Measurements from ENCODE around the gene COLGALT1.

The COLGALT1 gene

GRCh38 chr19:17602217-17602616 lies 46.8 kb downstream of the COLGALT1 start:
- DNase-seq = no peak

GRCh38 chr19:17602872-17603510 lies 47.5 kb downstream of the COLGALT1 start:
- peak; percentile 46 to 70 (median 54) for DNase-seq

- DNase-seq = no peak
Measured at GRCh38 chr19:17604372-17605025, 49.0 kb downstream of the COLGALT1 start.

- no peak for DNase-seq
Measured at GRCh38 chr19:17605117-17605516, 49.7 kb downstream of the COLGALT1 start.

- peak; percentile 90 to 96 (median 93) for DNase-seq
Measured at GRCh38 chr19:17605761-17606589, 50.5 kb downstream of the COLGALT1 start.

- DNase-seq = no peak
Measured at GRCh38 chr19:17606590-17607185, 51.2 kb downstream of the COLGALT1 start.

GRCh38 chr19:17607936-17608335 lies 52.5 kb downstream of the COLGALT1 start:
- no peak for DNase-seq

GRCh38 chr19:17610384-17610783 lies 54.9 kb downstream of the COLGALT1 start:
- DNase-seq = peak in 3 of 4 experiments; percentile 23 to 55 (median 54)

- no peak for DNase-seq
Measured at GRCh38 chr19:17611462-17612244, 56.2 kb downstream of the COLGALT1 start.

GRCh38 chr19:17614476-17614875 lies 59.0 kb downstream of the COLGALT1 start:
- no peak for DNase-seq

- no peak for DNase-seq
Measured at GRCh38 chr19:17615889-17616685, 60.6 kb downstream of the COLGALT1 start.

- peak in 1 of 4 experiments; percentile 37 for DNase-seq
Measured at GRCh38 chr19:17616686-17616960, 61.2 kb downstream of the COLGALT1 start.

- peak in 3 of 4 experiments; percentile 31 to 42 (median 34) for DNase-seq
Measured at GRCh38 chr19:17616961-17617806, 61.7 kb downstream of the COLGALT1 start.

GRCh38 chr19:17617807-17618192 lies 62.4 kb downstream of the COLGALT1 start:
- DNase-seq = no peak

- DNase-seq = no peak
Measured at GRCh38 chr19:17618281-17618903, 62.9 kb downstream of the COLGALT1 start.

- DNase-seq = no peak
Measured at GRCh38 chr19:17618936-17619335, 63.5 kb downstream of the COLGALT1 start.

- DNase-seq = no peak
Measured at GRCh38 chr19:17620696-17621095, 65.2 kb downstream of the COLGALT1 start.

GRCh38 chr19:17623224-17623935 lies 67.9 kb downstream of the COLGALT1 start:
- no peak for DNase-seq

GRCh38 chr19:17624314-17624991 lies 69.0 kb downstream of the COLGALT1 start:
- DNase-seq = no peak
